Suppressor macrophage treated with lipopolysaccharide for 4 hours (primary cell): ENCODE measurements around the gene SREBF1.
A peak's percentile ranks its signal among the peaks of the same experiment; 100 is the strongest.

Source experiments
- DNase-seq: peaks from one replicate; pipeline ENCODE4 v3.0.0-alpha.2; 2020

The SREBF1 gene

DNA sequence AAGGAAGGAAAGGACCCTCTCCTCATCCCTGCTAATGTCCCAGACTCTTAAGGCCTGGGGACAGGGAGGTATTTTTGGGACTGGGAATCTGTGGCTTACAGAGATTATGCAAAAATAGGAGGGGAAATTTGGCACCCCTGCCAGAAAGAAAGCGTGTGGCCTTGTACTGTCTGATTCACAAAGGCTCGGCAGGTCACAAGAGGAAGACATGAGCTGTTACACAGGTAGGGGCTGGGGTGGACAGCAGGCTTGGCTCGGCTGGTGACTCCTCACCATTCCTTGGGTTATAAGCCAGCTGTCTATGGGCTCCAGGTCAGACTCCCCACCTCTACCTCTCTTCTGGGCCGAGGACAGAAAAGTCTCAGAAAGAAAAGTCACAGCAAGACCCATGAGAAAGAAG, 20.7 kb upstream of the SREBF1 start:
- DNase-seq: no peak

DNA sequence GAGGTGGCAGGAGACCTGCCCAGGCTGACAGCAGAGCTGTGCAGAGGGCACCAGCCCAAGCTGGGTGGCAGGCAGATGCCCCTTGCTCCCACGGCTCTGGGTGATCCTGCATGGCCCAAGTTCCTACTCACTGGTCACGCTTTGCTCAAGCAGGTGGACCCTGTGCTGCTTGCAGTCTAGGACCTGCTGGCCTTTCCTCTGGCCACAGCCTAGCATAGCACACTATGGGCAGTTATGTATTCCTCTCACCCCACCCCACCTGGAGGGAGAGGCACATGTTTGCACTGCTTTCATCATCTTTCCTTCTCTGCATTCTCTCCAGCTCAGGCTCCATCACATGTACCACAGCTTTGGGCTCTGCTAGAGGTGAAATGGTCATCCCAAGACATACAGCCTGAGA, 19.6 kb upstream of the SREBF1 start:
- no peak for DNase-seq

DNA sequence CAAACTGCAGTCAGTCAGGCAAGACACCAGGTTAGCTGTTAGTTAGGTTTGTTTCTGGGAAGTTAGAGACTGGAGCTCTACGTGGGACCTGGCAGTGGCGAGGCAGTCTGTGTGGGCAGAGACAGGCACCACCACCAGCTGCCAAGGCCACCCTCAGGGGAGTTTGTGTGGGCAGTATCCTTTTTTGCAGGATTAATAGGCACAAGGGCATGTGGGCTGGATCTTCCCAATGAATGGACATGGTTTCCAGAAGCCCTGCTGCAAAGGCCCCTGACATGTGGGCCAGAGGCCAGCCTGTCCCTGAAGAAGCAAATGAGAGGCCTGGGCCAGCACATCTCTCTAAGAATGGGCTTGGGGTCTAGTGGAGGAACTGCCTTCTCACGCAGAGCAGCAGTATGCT, 19.2 kb upstream of the SREBF1 start:
- DNase-seq: no peak

DNA sequence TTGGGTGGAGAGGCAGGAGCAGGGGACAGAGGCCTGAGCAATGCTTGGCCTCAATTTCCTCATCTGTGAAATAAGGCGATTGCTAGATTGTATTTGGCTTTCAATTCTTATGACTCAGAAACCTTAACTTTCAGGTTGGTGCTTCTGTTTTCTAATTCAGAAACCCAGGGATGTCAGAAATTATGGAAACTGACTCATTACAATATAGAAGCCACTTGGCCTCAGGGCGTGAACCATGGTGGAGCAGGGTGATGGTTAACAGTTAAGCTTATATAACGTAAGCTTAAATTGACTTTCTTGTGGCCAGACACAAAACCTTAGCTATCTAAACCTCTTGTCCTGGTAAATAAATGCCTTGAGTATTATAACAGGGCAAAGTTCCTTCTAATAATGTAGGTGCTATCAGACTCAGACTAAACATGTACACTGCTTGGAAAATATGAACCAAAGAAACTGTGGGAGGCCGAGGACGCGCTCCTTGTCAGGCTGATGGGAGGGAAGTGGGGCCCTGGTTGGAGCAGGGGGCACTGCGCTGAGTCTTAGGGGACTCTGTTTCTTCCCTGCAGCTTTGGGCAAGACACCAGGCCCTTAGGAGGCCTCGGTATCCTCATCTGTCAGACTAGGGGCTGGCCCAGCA, 17.1 kb upstream of the SREBF1 start:
- no peak for DNase-seq

DNA sequence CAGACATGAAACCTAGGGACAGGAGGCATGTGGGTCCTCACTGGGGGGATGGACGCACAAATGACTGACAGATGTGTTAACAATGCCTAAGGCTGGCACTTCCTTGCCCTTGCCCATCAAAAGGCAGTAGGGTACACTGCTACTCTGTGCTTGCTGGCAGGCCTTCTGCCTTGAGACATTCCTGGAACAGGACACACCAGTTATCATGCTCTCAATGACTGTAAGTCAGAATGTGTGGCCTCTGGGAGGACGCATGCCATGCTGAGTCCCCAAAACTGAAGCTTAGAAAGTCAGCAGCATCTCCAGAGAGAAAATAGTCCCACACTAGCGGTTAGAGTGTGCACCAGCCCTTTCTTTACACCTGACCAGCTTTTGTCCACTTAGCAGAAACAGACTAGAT, 16.1 kb upstream of the SREBF1 start:
- DNase-seq: no peak

DNA sequence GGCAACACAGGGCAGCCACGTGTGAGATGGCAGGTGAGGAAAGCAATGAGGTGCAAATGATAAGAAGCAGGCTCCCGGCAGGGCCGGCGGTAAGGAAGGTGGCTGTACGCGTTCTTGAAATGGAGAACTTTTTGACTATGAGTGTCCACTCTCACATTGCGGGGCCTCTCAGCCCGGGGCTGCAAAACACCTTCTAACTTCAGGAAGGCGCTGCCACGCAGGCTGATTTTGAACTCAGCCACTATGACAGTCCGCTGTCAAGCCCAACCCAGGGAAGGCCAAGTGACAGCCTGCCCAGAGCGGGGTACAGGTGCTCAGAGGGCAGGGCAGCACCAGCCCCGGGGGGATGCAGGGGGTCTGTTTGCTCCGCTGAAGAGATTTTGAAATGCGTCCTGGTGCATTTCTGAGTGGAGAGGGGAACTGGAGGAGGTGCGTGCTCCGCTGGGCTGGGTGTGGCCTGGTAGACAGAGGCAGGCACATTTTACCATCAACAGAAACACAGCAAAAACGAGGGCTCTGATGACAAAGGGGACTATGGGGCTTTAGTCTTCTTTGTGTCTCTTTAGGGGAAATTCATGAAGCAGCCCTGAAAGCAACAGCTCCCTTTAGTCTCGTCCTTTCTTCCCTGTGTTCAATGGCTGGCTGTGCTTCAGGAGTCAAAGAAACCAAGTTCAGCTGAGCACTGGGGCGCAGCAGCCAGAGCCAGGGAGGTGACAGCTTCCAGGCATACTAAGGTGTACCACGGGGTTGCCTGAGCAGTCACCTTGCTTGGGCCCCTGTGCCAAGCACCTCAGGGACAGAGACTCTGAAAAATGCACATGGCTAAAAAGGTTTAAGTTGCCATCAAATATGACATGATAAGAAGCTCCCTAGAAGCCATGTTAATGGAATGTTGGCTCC, 14.6 kb upstream of the SREBF1 start:
- no peak for DNase-seq

DNA sequence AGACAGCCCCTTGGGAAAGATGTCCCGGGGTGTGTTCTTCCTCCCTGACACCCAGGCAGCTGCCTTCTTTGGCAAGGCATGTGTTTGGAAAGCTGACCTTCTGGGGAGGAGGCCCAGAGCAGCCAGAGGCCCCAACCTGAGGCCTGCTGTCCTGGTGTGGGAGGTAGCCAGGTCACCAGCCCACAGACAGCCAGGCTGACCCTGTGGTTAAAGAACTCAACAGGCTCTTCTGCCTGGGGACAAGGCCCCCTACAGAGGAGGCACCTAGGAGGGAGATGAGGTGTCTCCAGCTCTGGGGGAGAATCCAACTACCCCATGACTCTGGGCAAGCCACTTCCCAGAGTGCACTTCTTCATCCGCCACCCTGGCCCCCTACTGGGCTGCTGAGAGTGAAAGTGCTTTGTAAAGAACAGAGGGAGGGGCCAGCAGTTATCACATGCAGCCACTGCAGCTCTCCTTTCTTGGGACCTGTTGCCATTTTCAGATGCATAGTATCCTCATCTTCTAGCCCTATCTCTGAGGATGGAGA, 13.1 kb upstream of the SREBF1 start:
- DNase-seq: peak; percentile 62

DNA sequence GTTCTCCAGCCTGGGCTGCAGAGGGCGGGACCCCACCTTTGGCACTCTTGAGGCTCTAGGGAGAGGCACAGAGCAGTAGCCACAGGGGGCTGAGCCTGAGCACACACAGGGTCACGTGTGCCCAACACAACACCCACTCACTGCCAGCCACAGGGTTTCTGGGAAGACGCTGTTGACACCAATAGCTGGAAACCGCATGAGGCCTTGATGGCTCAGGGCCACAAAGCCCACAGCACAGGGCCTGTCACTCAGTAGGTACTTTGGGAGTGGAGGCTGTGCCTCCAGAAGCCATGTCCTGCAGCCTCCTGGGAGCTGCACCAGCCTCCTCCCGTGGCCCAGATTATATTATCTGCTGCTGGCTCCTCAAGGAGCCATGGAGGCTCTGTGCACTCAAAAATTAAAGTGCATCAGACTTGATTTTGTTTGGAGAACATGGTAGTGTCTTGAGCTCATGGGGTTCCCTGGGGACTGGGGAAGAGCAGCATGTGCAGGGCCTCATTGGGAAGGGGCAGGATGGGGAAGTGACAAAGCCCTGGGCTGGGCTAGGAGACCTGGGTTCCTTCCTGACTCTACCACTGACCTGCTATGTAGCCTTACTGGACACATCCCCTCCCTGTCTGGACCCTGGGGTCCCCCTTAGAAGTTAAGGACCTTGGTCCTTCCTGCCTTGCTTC, 12.5 kb upstream of the SREBF1 start:
- DNase-seq: peak; percentile 86

DNA sequence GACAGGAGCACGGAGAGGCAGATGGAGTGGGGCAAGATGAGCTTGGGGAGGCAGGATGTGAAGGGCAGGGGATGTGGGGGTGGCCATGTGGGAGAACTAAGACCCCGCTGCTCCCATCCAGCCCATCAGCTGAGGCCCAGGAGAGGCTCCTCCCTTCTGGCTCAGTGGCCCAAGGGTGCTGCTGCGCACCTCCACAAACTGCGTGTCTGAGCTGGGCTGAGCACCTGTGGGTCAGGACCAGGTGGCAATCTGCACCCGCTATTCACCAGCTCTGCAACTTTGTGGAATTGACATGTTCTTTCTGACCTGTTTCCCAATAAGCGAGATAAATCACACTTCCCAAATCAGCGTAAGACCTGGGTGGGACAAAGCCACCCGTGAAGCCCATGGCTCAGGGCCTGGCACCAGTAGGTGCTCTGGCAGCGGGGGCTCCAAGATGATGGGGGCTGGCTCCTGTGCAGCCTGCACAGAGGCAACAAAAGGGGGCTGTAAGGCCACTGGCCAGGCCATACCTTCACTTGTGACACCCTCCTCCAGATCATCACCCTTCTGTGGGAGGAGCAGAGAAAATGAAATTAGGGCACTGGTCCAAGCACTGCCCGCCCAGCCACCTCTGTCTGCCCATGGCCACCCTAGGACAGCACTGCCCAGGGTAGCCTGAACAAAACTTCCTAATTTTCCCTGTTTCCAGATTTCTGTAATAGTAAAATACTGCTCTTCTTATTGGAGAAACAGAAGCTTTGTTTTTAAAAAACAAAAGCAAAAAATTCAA, 11.7 kb upstream of the SREBF1 start:
- DNase-seq: no peak

DNA sequence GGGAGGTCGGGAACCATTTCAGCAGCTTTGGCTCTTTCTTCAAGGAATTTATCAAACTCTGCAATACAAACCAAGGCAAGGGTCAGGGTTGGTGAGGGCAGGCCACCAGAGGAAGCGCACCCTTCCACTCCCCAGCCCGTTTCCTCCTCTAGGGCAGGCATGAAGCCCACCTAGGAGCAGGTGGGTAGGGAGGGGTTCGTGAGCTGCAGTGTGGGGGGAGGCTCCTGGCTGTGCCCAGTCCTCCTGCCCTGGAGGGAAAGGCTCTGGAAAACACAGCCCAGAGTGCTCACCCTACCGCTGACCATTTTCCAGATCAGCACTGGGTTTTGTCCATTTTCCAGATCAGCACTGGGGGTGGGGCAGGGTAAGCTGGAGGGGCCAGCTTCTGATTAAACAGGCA, 10.9 kb upstream of the SREBF1 start:
- no peak for DNase-seq

DNA sequence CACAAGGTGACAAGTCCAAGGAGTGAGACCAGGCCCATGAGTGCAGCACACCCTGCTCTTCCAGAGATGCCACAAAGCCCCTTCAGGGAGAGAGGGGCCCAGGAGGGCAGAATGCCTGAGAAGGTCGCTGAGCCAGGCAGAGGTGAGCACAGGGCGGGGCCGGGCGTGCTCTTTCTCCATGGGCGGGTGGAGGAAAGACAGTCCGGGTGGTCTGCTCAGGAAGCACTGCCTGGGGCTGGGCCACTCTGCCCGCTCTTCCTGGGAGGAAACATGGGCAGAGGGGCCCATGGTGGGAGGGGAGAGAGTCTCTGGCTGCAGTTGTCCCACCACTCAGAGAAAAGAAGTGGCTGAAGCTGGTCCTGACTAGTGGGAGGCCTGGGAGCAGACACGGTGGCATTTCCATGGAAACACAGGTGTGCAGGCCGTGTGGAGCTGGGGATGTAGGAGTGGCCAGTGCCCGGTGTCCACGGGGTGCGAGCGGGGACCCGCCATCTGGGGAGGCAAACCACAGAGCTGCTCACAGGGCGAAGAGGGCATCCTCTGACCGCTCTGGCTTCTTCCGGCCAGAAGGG, 10.4 kb upstream of the SREBF1 start:
- DNase-seq: no peak

DNA sequence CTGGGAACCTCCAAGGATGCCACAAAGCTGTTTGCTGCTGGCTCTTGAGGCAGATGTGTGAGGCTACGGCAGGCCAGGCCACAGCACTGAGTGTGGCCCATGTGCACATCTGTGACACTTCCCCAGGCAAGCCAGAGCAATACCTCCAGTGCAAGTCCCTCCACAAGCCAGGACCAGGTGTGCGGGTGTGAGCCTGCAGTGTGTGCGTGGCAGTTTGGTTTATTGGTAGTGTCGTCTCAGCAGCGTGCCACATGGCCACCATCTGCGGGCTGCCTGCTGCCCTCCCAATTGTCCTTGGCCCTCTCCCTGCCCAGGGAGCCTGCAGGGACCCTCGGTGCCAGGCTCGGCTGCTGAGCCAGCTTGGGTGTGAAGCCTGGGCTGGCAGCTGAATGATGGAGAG, 9.9 kb upstream of the SREBF1 start:
- DNase-seq: no peak

DNA sequence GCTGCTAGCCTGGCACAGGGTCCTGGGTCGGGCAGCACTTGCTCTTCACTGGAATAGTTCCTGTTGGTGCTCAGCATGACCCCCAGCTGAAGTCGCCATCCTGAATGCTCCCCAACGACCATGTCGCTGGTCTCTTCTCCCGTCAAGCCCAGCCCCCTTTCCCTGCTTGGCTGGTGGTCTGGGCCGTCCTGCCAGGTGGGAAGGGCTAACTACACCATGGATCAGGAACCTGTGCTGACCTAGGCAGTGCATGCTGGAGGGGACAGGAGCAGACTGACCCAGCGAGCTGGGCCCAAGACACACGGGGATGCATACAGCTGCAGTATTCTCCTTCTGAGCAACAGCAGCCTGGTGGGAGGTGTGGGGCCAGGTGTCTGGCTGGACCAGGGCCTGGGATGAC, 9.2 kb upstream of the SREBF1 start:
- no peak for DNase-seq

DNA sequence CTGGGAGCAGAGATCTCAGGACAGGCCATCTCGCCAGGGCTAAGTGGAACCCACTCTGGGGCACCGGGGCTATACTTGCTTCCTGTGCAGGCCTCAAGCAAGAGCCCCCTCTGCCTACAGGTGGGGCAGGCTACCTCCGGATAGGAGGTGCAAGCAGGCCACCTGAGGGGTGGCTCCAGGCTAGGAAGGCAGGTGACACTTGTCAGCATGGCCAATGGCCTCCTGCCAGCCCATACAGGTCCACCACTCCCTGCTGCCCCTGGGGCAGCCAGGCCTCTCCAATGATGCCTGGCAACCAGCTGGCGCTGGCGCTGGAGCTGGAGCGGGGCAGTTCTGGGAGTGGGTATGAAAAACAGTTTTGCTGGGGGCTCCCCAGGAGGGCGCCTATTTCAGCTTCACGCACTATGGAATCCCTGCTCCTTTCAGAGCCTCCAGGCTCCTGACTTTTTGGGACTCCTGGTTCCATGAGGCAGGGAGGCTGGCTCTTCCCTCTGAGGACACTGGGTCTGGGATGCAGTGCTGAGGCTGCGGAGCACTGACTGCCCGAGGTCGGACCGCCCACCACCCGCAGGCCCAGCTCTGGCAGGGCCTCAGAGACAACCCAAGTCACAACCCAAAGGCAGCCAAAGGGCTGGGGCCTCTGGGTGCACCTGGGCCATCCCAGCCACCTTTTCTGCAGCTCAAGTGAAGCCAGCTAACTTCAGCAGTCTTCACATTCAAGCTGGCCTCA, 8.4 kb upstream of the SREBF1 start:
- DNase-seq: no peak

DNA sequence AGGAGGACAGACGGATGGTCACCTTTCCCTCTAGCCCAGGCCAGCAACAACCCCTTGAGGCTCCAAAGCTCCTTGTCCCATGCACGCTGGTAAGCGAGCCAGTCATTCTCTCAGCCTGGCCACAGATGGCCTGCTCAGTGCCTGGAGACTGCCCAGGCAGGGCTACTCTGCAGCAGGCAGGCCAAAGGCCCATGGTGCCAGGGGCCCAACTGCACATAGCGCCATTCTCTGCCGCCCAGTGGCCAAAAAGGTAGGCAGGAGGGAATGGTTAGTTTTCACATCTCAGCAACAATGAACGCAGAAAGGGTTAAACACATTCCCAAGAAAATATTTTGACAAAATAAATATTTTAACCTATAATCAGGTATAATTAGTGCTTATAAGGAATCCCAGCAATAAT, 7.7 kb upstream of the SREBF1 start:
- no peak for DNase-seq

DNA sequence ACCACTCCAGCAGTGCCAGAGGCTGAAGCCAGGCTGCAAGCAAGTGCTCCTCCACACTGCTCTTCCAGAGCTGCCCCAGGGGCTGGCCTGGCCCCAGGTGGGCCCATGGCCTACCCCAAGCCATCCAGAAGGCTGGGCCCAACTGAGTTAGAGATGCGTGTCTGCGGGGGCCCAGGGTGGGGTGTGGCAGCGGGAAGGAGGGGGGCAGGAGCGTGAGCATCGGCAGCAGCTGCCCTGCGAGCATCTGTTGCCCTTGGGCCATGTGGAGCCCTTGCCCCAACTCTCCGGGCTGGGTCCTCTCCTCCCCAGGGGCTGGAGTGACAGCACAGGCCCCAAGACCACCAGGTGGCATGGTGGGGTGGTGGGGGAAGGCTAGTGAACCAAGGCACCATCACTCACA, 7.3 kb upstream of the SREBF1 start:
- DNase-seq: no peak

DNA sequence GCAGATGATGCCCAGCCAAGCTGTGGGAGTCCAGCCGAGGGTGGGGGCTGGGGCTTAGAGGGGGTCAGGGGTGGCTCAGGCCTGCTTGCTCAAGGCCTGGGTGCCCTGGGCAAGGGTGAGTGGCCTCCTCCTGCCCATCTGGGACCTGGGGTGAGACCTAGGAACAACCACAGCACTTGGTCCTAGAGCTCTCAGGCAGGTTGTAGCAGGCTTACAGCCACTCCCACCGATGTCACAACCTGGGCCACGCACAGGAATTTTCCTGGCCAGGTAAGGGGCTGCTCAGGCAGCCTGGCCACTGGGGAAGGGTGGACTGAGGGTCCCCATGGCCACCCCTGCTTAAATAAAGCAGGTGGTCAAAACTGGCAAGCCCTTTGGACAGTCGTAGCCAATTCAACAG, 6.3 kb upstream of the SREBF1 start:
- no peak for DNase-seq

DNA sequence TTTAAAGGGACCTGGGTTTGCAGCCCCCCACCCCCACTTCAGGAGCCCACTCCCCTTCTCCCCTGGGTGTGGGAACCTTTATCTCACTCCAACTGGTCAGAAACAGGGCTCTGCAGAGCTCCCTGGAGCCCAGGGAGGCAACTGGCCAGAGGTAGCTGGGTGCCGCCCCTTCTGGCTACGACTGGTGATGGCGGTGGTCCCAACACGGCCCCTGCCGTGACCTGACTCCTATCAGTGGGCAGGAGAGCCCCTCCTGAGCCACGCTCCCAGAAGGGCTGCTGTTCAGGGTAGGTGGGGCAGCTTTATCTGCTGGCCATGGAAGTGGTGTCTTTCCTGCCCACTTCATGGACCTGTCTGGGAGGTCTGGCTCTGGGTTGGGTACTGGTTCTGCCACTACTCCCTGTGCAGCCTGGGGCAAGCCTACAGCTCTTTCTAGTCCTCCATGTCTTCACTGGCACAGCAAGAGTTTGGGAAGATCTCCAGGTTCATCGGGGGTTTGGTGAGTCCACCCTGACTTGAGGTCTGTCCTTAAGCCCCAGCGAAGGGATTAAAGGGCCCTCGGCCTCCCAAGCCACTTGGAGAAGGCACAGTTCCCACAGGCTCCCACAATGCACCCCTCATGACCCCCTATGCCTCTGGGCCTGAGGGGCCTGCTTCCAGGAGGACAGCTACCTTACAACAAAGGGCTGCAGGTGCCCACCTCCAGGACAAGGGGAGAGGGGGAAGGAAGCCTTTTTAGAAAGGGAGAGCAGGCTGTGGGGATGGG, 5.5 kb upstream of the SREBF1 start:
- DNase-seq: no peak

DNA sequence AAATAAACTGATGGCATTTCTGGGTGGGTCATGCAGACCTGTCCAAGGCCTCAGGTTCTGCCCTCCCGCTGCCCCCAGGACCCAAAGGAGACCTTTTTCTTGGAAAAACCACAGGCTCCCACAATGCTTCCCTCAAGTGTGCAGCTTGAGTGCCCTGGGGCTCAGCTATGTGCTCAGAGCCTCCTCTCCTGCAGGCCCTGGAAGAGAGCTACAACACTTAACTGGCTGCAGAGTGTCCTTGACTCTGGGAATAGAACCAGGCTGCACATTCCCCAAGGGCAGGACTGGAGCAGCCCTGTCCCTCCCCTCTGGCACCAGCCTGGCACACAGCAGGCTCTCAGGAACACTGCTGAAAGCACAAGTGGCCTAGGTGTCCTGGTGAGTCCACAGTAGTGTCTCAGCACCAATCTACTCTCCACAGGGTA, 4.8 kb upstream of the SREBF1 start:
- no peak for DNase-seq

DNA sequence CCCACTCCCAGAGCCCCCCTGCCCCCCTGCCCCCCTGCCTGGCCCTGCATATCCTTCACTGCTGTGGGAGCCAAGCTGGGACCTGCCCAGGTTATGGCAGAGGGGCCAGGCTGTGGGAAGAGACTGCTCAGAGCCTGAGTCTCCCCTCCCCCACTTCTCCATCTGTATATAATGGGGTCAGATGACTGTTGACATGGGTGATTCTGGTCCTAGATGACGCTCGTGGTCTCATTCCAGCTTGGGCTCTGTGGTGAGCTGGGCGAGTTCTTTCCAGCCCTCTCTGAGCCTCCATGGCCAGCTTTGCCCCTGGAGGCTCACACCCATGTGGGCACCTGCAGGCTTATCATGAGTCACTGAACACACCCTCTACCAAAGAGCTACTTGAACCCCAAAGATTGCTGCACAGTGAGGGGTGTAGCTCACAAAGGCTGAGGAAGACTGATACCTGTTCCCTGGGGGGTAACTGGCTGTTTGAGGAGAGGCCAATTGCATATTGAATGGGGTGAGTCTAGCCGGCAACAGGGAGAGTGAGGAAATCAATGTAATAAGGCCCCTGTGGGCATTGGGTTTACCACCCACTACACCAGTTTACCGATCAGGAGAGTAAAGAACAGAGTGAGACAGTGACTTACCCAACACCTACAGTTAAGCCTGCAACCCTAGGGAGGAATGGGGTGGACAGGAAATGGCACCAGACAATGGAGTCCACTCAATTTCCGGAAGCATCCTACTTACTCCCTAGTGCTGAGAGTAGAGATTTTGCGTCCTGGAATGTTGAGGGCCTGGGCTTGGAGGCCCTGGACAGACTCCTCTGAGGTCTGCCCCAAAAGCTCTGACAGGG, 4.2 kb upstream of the SREBF1 start:
- DNase-seq: peak; percentile 58
